HepG2 (cell line): ENCODE data around the gene KDM5B. TPM values are rescaled to one million over a fixed set of nuclear protein-coding genes. Genes with fewer than 3 reads are reported as not detected.

ENCODE experiments used
- ATAC-seq: fragments of 200-7000 bp; cut with Tn5 transposase; 3 replicates; pipeline ENCODE4 v1.9.1; 2020; ENCODE audit warnings: mild to moderate bottlenecking, moderate library complexity
- BruUV-seq: library from RNA; stranded (reverse); fragments of 400-500 nt; replicated peaks from 2 replicates; lab custom pipeline; 2021; lab: Mats Ljungman, UMichigan
- CTCF ChIA-PET: fragments of 300-600 bp; formaldehyde crosslinking; extraction: SDS; loops from one replicate; lab custom pipeline; 2021; ENCODE audit warnings: low total read pairs, inconsistent platforms, low intra/inter-chr PET ratio; lab: Yijun Ruan, JAX
- POLR2A ChIA-PET: fragments of 350-600 bp; sonication (Branson Sonifier 250); formaldehyde crosslinking; loops from one replicate; lab custom pipeline; 2020; ENCODE audit warnings: antibody characterized with exemption, inconsistent platforms; lab: Yijun Ruan, JAX
- DNase-seq: peaks from one replicate; pipeline ENCODE4 v3.0.0-alpha.2; 2015; ENCODE audit warnings: low spot score
- FAIRE-seq: peaks from 3 replicates; lab custom pipeline; 2011; peaks lifted over from hg19 to GRCh38; lab: Jason Lieb, UNC
- H2AFZ ChIP-seq: one replicate; pipeline ENCODE4 v1.6.1; 2011; ENCODE audit warnings: low read length, inconsistent platforms
- H3K27ac ChIP-seq: fragments of 300-600 bp; 3 replicates; pipeline ENCODE4 v1.8.0; 2011; ENCODE audit warnings: mixed run types, mild to moderate bottlenecking, mixed read lengths, low read length, inconsistent platforms; ENCODE audit not compliant: insufficient read depth; ENCODE audit errors: extremely low read length
- H3K27me3 ChIP-seq, 2 experiments: fragments of 200-600 bp in 1 of 2; 2 replicates in 1 of 2; 3 replicates in 1 of 2; pipeline versions ENCODE4 v1.6.0 to v1.8.0; 2011; ENCODE audit warnings: low read length in 2 of 2, mild to moderate bottlenecking in 2 of 2, moderate library complexity in 2 of 2, inconsistent platforms in 1 of 2; ENCODE audit not compliant: insufficient read depth in 2 of 2, control insufficient read depth in 1 of 2
- H3K36me3 ChIP-seq, 2 experiments: fragments of 200-600 bp in 1 of 2; replicated peaks in 1 of 2; 2 replicates in 1 of 2; 3 replicates in 1 of 2; pipeline versions ENCODE4 v1.5.1 to v1.8.0; 2011; ENCODE audit warnings: low read length in 2 of 2, inconsistent platforms in 1 of 2; ENCODE audit not compliant: insufficient read depth in 2 of 2, control insufficient read depth in 1 of 2
- H3K4me1 ChIP-seq: 2 replicates; pipeline ENCODE4 v1.5.1; 2012; ENCODE audit warnings: low read length, inconsistent platforms; ENCODE audit not compliant: insufficient read depth
- H3K4me2 ChIP-seq: 2 replicates; pipeline ENCODE4 v1.6.0; 2011; ENCODE audit warnings: low read depth, low read length, inconsistent platforms
- H3K4me3 ChIP-seq, 3 experiments: fragments of 200-600 bp in 1 of 3; sonication (generic), shearing (Covaris generic) in 1 of 3; replicated peaks in 1 of 3; 2 replicates each; pipeline ENCODE4 v1.5.1; 2011 to 2016; ENCODE audit warnings: low read length in 3 of 3, inconsistent platforms in 2 of 3, low read depth in 2 of 3, mild to moderate bottlenecking in 2 of 3, control low read depth in 1 of 3, mixed read lengths in 1 of 3; ENCODE audit not compliant: insufficient read depth in 1 of 3
- H3K79me2 ChIP-seq: one replicate; pipeline ENCODE4 v1.6.1; 2011; ENCODE audit warnings: low read length, inconsistent platforms; ENCODE audit not compliant: insufficient read depth
- H3K9ac ChIP-seq: 2 replicates; pipeline ENCODE4 v1.6.0; 2011; ENCODE audit warnings: mild to moderate bottlenecking, low read depth, low read length, inconsistent platforms; ENCODE audit not compliant: insufficient read depth
- H3K9me3 ChIP-seq: 2 replicates; pipeline ENCODE4 v1.5.1; 2012; ENCODE audit warnings: mild to moderate bottlenecking, low read length
- H4K20me1 ChIP-seq: 2 replicates; pipeline ENCODE4 v1.6.0; 2011; ENCODE audit warnings: inconsistent platforms, mild to moderate bottlenecking, low read length, moderate library complexity; ENCODE audit not compliant: insufficient read depth
- BCL6 ChIP-seq: IDR thresholded peaks from 2 replicates; pipeline ENCODE4 v1.6.1; 2016; ENCODE audit warnings: missing genetic modification reagents, missing compliant biosample characterization
- CCAR2 ChIP-seq: fragments of 200-400 bp; formaldehyde crosslinking; optimal IDR thresholded peaks from 2 replicates; pipeline ENCODE3; 2018; ENCODE audit warnings: low read depth, mild to moderate bottlenecking, low read length, moderate library complexity
- FOXM1 ChIP-seq: sonication (generic); formaldehyde crosslinking; IDR thresholded peaks from 2 replicates; pipeline ENCODE4 v1.5.0; 2020; ENCODE audit warnings: missing genetic modification reagents
- FOXP4 ChIP-seq: sonication (generic); formaldehyde crosslinking; IDR thresholded peaks from 2 replicates; pipeline ENCODE4 v1.4.0; 2020; ENCODE audit warnings: missing genetic modification reagents
- HNF4G ChIP-seq, 2 experiments: sonication (generic) in 1 of 2; formaldehyde crosslinking in 1 of 2; IDR thresholded peaks; 2 replicates each; pipeline versions ENCODE4 v1.4.0 to v1.6.1; 2011 to 2020; ENCODE audit warnings: borderline replicate concordance in 2 of 2, low read depth in 2 of 2, mild to moderate bottlenecking in 2 of 2, low read length in 1 of 2, missing genetic modification reagents in 1 of 2, moderate library complexity in 1 of 2
- MEF2D ChIP-seq: sonication (generic); formaldehyde crosslinking; IDR thresholded peaks from 2 replicates; pipeline ENCODE4 v1.5.1; 2020; ENCODE audit warnings: mild to moderate bottlenecking, missing genetic modification reagents
- NR2F2 ChIP-seq: IDR thresholded peaks from 2 replicates; pipeline ENCODE4 v1.6.1; 2012; ENCODE audit warnings: low read depth, inconsistent platforms, borderline replicate concordance
- SALL1 ChIP-seq: sonication (generic); formaldehyde crosslinking; IDR thresholded peaks from 2 replicates; pipeline ENCODE4 v1.8.0; 2022; ENCODE audit warnings: mild to moderate bottlenecking, missing genetic modification reagents
- XBP1 ChIP-seq: sonication (generic); formaldehyde crosslinking; IDR thresholded peaks from 2 replicates; pipeline ENCODE4 v1.5.0; 2020; ENCODE audit warnings: missing genetic modification reagents
- ZBTB42 ChIP-seq: sonication (generic); formaldehyde crosslinking; IDR thresholded peaks from 2 replicates; pipeline ENCODE4 v1.5.0; 2020; ENCODE audit warnings: mild to moderate bottlenecking, missing genetic modification reagents
- ZNF232 ChIP-seq: sonication (generic); formaldehyde crosslinking; IDR thresholded peaks from 2 replicates; pipeline ENCODE4 v1.4.0; 2020; ENCODE audit warnings: missing genetic modification reagents, borderline replicate concordance
- ZNF343 ChIP-seq: sonication (generic); formaldehyde crosslinking; IDR thresholded peaks from 2 replicates; pipeline ENCODE4 v1.4.0; 2020; ENCODE audit warnings: mild to moderate bottlenecking, missing genetic modification reagents
- ZNF615 ChIP-seq: sonication (generic); formaldehyde crosslinking; IDR thresholded peaks from 2 replicates; pipeline ENCODE4 v1.5.0; 2020; ENCODE audit warnings: mild to moderate bottlenecking, missing genetic modification reagents, borderline replicate concordance
- in situ Hi-C: cut with HindIII; loops from 2 replicates; pipeline ENCODE4 v1.10.0; 2017; ENCODE audit warnings: low pct_unique_long_range_greater_than_20kb; ENCODE audit not compliant: extremely low pct_ligation_motif_present
- intact Hi-C: fragments of 100-400 bp; cut with micrococcal nuclease; formaldehyde crosslinking; loops from one replicate; pipeline ENCODE4 v1.10.0; 2022; ENCODE audit not compliant: unreplicated experiment
- polyA plus RNA-seq, 8 experiments: library from polyadenylated mRNA; depleted of rRNA in 3 of 8; stranded (reverse) in 7 of 8; unstranded in 1 of 8; fragments of >200 nt; fragmentation: Illumina TruSeq in 4 of 8; extraction: Trizol in 4 of 8; gene quantifications; 2 replicates each; pipeline versions ENCODE4 v1.2.1 to v1.2.3, GENCODE V29; 2011 to 2016; ENCODE audit warnings: low read depth in 4 of 8, missing spikeins in 1 of 8, mixed read lengths in 1 of 8; ENCODE audit not compliant: insufficient read depth in 1 of 8
- total RNA-seq, 5 experiments: library from RNA; depleted of rRNA; stranded (reverse); fragments of >200 nt; fragmentation: Illumina TruSeq; extraction: Trizol; gene quantifications; 2 replicates each; pipeline ENCODE4 v1.2.3, GENCODE V29; 2016; ENCODE audit warnings: low read depth in 1 of 5

Gene KDM5B
- total and polyA plus RNA-seq, 2 of the 13 experiments (the other 11 are each of a cell fraction or from before 2014, with no cell fraction given), result 34.2 to 35.4 TPM

GRCh38 chr1:202794051-202794740 lies 14.0 kb downstream of the KDM5B start:
- POLR2A ChIA-PET, result no interaction called here
- peaks cover 80% of the 10 kb centered on the region for H3K79me2 ChIP-seq
- no peak for ATAC-seq

More at GRCh38 chr1:202794051-202794740, 14.0 kb downstream of the KDM5B start:
- H3K27ac ChIP-seq, result no peak overlapping the region
- FAIRE-seq (no peak), DNase-seq (no peak)
- no peak overlapping the region for H3K9ac ChIP-seq
- H3K4me3 ChIP-seq, result no peak overlapping the region
- no TSS peak for BruUV-seq
- CTCF ChIA-PET, result no interaction called here
- H3K27me3 ChIP-seq, result no peaks in the 10 kb centered on the region
- H3K36me3 ChIP-seq, result peaks cover 7 to 18% of the 10 kb centered on the region in 2 experiments; a peak in 3 of 5 replicates
- intact Hi-C loops, result no loop called here
- H2AFZ ChIP-seq, result no peak overlapping the region
- H3K4me1 ChIP-seq, result peaks cover 11% of the 10 kb centered on the region
- no peaks in the 10 kb centered on the region for H3K9me3 ChIP-seq
- no peak overlapping the region for H3K4me2 ChIP-seq
- no peak for TF ChIP-seq BCL6 (CRISPR knock-in tag)
- TF ChIP-seq ZNF615, result no peak
- TF ChIP-seq ZNF232 (CRISPR knock-in tag), result no peak
- no peak for TF ChIP-seq FOXP4
- TF ChIP-seq HNF4G (IDR thresholded peaks at IDR 0.05; ENCODE audit: borderline replicate concordance, low read depth, low read length), result no peak
- no peak for TF ChIP-seq HNF4G (CRISPR knock-in tag; IDR thresholded peaks at IDR 0.05; ENCODE audit: borderline replicate concordance, low read depth)
- TF ChIP-seq CCAR2, result no peak
- TF ChIP-seq FOXM1 (CRISPR knock-in tag), result no peak
- no peak for TF ChIP-seq ZBTB42
- TF ChIP-seq ZNF343 (CRISPR knock-in tag), result no peak
- no peak for TF ChIP-seq XBP1 (CRISPR knock-in tag)
- TF ChIP-seq SALL1, result no peak
- TF ChIP-seq NR2F2, result no peak
- TF ChIP-seq MEF2D (CRISPR knock-in tag), result no peak
- H4K20me1 ChIP-seq, result peaks cover 72% of the 10 kb centered on the region
- in situ Hi-C loops, result no loop called here
